HG03520 (cell line): ENCODE measurements around the gene PLEKHH1.

Source experiments
- ATAC-seq: cut with Tn5 transposase; IDR thresholded peaks from one replicate; pipeline ENCODE4 v1.9.1; 2021; ENCODE audit warnings: mild to moderate bottlenecking, moderate library complexity; ENCODE audit not compliant: unreplicated experiment

The PLEKHH1 gene

GRCh38 chr14:67532998-67533753, at the start of gene PLEKHH1:
Gene PLEKHH1 (plus strand): TSS chr14:67533290. CDS start chr14:67541868, 8,578 bp downstream.
- ATAC-seq: no peak

- ATAC-seq: no peak
Measured at GRCh38 chr14:67483579-67484285, 49.4 kb upstream of the PLEKHH1 start.

- no peak for ATAC-seq
Measured at GRCh38 chr14:67485501-67486095, 47.5 kb upstream of the PLEKHH1 start.

GRCh38 chr14:67486890-67487289, 46.2 kb upstream of the PLEKHH1 start:
- no peak for ATAC-seq

GRCh38 chr14:67487332-67487731, 45.8 kb upstream of the PLEKHH1 start:
- no peak for ATAC-seq

- ATAC-seq: peak; percentile 82
Measured at GRCh38 chr14:67487937-67488893, 44.9 kb upstream of the PLEKHH1 start, which contains the start of gene TMEM229B. Gene TMEM229B (minus strand): TSS chr14:67488721. CDS start chr14:67473923, 14,798 bp downstream.

GRCh38 chr14:67490196-67490595, 42.9 kb upstream of the PLEKHH1 start:
- ATAC-seq: no peak

- ATAC-seq: no peak
Measured at GRCh38 chr14:67491285-67491684, 41.8 kb upstream of the PLEKHH1 start.

GRCh38 chr14:67491741-67492507, 41.2 kb upstream of the PLEKHH1 start:
- no peak for ATAC-seq

- no peak for ATAC-seq
Measured at GRCh38 chr14:67492538-67492937, 40.6 kb upstream of the PLEKHH1 start.

- ATAC-seq: no peak
Measured at GRCh38 chr14:67493092-67493717, 39.9 kb upstream of the PLEKHH1 start.

- ATAC-seq: no peak
Measured at GRCh38 chr14:67495827-67496226, 37.3 kb upstream of the PLEKHH1 start.

GRCh38 chr14:67497216-67497615, 35.9 kb upstream of the PLEKHH1 start:
- no peak for ATAC-seq

GRCh38 chr14:67497716-67498115, 35.4 kb upstream of the PLEKHH1 start:
- no peak for ATAC-seq

GRCh38 chr14:67500981-67501380, 32.1 kb upstream of the PLEKHH1 start:
- no peak for ATAC-seq

GRCh38 chr14:67501670-67502069, 31.4 kb upstream of the PLEKHH1 start:
- no peak for ATAC-seq

GRCh38 chr14:67502867-67503266, 30.2 kb upstream of the PLEKHH1 start:
- ATAC-seq: no peak

- no peak for ATAC-seq
Measured at GRCh38 chr14:67503331-67503730, 29.8 kb upstream of the PLEKHH1 start.

- no peak for ATAC-seq
Measured at GRCh38 chr14:67505254-67505653, 27.8 kb upstream of the PLEKHH1 start.
